Pulmonary artery endothelial cell (primary cell): Measurements from ENCODE around the gene LMOD2. TPM values are rescaled to one million over a fixed set of nuclear protein-coding genes. Genes with fewer than 3 reads are reported as not detected.
A peak's percentile ranks its signal among the peaks of the same experiment; 100 is the strongest.

Experiments used
- DNase-seq: peaks from one replicate; pipeline ENCODE4 v3.0.0-alpha.2; 2011; ENCODE audit warnings: low read depth, low spot score
- total RNA-seq: library from RNA; depleted of rRNA; stranded (reverse); fragments of >200 nt; gene quantifications from 2 replicates; pipeline ENCODE4 v1.2.3, GENCODE V29; 2014

LMOD2 gene
- total RNA-seq, 1 donor from 2014 or later: 0.07 TPM

DNA sequence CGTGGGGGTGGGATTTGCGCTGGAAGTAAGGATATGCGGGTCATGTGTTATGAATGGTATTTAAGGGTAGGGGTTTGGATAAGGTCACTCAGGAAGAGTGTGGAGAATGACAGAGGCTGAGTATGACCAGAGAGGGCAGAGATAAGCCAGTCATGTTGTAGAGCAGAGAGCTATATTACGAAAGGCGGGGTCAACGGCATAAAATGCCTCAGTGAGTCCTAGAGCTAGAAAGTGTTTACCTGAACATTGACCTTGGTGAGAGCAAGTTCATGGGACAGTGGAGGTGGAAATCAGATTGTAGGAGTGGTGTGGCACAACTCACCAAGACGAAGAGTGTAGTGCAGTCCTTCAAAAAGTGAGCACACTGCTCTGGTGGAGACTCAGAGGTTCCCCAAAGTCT, 13.8 kb downstream of the LMOD2 start:
- DNase-seq: no peak

DNA sequence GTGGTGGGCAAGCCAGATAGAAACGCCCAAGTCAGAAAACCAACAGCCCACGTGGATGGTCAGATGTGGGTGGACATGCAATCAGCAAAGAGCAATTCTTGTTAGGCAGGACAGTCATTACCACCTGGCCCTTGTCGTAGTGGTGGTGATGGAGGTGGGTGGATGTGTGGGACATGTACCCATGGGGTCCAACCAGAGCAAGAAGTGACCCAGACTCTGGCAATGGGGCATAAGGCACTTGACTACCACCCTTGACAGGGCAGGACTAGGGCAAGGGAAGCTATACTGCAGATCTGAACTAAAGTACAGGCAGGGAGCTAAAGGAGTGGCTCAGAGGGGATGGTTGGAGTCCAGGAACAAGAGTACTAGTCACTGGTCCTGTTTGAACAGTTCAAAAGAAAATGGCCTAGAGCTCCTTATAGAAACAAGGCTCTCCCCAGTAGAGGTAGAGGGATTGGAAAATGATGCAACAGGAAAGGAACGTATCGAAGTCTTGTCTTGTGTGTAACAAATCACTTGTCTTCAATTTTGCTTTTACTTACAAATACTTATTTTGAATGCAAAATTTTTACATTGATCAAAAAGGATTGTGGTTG, 17.6 kb downstream of the LMOD2 start:
- DNase-seq: no peak

DNA sequence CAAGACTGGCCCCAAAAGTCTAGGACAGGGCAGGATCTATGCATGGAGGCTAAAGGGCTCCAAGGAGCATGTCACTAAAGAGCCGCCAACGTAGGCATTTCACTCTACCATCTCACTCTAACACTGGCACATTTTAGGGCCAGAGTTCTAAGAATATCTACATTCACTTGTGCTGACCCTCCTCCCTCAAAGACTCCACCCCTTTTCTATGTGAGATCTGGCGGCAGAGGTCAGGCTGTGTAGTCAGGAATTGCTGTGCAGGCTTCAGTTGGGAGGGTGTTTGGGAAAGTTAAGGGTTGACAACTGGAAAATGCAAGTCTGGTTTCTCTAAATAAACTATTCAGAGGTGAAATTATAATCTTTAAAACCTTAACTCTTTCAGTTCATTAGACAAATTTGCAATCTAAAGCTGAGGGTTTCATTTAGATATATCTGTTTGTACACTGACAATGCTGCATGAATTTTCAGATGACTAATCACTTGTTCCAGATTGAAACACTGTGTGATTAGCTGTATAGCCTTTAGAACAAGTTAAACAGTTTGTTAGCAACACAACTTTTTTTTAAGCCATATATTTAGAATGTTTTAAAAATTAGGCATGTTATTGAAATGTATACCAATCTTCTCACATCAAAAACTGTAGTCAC, 18.2 kb downstream of the LMOD2 start:
- no peak for DNase-seq

DNA sequence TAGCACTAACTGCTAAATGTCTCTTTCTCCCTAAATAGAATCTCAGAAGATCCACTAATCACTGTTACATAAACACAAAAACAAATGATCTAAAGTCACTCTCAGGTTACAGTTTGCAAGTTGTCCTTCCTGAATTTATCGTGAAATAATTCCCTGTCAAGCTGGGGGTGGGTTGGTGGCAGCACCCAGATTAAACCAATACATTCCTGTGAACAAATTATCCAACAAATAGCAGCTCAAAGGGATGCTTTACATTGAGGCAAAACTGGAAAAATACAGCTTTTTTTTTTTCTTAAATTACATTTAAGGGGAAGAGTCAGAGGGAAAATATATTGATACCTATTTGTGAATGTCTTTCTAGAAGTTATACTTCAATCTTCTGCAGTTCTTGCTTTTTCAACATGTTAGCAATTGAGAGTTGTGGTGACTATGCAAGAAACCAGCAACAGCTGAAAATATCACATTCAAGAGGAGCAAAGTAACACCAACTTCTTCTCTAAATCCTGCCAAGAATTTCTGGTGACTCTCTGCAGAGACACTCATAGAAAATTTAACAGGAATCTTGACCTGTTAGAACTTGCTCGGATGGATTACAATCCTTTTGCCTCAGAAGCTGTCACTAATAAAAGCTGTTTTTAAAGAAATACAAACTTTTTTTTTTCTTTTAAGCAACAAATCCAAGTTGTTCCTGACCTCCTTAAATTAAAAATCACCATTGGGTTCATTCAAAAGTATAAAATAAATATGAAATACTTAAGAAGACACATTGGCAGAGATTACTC, 18.9 kb downstream of the LMOD2 start:
- DNase-seq: no peak

DNA sequence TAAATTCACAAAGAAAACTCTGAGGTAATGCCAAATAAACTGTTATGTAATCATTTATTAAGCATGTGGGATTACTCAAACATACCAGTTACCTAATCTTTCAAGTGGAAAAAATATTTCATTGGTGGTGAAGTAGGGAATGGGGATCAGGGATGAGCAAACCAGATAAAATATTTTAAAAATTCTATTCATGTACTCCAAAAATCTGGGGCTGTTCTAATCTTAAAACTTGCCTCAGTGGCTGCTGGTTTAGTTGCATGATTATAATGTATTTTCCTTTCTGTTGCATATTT, 19.5 kb downstream of the LMOD2 start:
- no peak for DNase-seq

DNA sequence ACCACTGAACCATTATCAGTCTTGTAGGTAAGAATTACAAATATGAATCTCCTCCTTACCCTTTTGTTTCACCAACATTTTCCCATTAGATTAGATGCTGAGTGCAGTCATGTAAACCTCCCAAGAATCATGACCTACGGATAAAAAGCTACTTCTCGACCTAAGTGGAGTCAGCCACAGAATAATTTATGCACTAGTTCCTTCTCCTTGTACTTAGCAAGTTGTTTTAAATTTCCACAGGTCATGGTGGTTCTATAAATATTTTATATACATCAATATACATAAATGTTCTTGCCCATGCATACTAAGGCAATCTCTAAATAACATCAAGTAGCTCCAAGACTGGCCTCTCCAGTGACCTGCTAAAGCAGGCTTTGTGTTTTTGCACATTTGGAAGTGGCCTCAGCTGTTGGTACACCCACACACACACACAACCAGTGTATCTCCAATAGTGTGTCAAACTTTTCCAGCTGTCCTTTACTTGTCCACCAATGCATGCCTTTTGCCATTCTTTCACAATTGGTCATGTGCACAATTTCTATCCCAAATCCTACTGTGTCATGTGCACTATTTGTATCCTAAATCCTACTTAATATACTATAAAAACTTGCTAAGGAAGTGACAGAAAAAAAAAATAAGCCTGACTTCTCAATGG, 21.5 kb downstream of the LMOD2 start:
- DNase-seq: no peak

DNA sequence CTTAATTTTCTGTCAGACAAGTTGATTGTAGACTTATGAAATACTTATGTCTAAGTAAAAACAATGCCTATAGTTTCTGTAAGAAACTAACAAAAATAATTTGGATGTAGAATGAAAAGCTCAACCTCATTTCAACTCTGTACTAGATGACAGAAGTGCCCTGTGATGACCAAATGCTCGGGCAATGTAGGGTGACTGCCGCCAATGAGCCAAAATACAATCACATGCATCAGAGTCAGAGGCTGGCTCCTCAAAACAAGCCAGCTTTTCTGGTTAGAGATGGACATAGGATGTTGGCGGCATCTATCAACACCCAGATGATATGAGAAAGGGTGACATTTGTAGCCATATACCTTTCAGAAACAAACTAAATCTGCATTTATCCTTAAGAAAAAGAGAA, 23.9 kb downstream of the LMOD2 start:
- no peak for DNase-seq

DNA sequence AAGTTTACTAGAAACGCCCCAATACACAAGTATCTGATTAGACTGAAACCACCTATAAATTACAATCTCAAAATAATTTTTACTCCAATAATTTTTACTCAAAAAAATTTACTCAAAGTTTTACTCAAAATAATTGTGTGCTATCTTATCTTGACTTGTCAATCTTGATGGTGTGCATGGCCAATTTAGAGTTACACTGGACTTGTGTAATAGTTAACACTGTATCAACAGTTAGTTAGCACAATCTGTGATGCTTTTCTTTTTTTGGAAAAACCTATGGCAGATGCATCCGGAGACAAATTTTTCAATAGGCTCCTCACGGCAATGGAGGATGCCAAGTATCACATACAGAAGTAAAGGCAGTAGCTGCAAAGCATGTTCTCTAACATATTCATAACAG, 24.9 kb downstream of the LMOD2 start:
- DNase-seq: no peak

DNA sequence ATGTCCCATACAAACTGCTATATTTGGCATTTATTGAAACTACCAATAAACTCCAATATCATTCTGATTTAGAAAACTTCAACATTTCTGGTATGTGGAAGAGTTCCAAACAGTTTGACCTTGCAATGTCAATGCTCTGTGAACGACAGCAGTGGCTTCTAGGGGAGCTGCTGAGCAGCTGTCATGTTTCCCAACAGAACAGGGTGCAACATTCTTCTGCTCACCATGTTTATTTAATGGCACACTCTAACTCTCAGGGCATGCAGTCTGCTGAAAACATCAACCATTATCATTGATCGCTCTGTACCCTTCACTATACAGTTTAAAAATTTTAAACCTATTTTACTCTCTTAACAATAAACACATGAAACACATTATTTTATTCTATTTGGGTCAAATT, 25.9 kb downstream of the LMOD2 start:
- no peak for DNase-seq

DNA sequence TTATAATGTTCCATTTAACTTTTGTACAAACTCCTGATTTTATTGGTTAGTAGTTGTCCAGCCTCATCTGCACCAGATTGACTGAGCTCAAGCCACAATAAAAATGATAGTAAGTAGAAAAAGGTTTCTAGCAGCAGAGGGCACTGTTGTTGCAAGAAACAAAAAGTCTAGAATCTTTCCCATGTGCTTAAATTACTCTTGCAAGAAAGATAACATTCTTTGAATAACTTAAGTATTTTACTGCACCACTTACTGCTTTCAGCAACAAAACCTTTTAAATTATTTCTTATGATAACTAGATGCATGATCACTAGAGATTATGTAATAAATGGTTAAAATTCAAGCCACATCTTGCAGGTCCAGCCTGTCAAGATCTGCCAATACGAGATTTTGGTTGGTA, 27.0 kb downstream of the LMOD2 start:
- DNase-seq: peak; percentile 7

DNA sequence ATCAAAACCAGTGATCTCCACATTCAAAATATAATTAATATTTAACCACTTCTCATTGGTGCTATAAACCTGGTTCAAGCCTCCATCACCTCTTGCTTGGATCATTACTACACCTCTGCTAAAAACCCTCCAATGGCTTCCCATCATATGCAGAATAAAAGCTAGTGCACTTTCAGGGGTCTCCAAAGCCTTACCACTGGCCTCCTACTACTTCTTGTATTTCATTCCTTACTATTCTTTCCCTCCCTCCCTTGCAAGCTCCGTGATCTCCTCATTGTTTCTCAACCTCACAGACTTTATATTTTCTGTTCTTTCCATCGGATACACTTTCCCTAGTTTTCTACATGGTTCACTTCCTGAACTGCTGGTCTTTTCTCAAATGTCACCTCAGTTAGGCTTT, 31.5 kb downstream of the LMOD2 start:
- no peak for DNase-seq

DNA sequence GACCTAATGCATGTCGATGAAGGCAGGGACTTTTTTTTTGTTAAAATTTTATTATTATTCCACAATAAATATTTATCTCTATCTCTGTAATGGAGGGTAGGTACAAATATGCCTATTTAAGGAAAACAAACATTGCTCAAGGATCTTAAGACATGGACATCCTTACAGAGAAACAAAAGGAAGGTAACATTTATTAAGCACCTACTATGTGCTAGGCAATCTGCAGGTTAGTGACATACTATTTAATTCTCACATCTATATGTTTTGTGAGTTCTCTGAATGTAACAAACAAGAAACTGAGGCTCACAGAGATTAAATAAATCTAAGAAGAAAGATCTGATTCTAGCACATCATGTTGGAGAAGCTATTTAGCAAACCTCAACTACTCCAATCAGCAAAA, 32.1 kb downstream of the LMOD2 start:
- no peak for DNase-seq

DNA sequence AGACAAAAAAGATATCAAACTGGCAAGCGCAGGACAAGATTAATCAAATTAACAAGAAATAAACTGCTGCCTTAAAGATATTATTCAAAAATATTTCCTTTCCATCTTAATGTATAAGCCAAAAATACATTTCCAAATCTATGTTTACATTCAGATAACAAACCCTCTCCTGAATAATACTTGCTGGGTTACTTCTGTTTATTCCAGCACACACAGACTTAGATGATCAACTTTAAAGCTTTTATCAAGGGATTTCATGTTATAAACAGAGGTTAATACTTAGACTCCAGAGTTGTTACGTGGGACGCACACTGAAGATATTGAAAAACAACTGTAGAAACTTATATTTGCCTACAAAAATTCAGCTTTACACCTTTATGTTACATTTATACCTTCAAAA, 33.6 kb downstream of the LMOD2 start:
- no peak for DNase-seq

DNA sequence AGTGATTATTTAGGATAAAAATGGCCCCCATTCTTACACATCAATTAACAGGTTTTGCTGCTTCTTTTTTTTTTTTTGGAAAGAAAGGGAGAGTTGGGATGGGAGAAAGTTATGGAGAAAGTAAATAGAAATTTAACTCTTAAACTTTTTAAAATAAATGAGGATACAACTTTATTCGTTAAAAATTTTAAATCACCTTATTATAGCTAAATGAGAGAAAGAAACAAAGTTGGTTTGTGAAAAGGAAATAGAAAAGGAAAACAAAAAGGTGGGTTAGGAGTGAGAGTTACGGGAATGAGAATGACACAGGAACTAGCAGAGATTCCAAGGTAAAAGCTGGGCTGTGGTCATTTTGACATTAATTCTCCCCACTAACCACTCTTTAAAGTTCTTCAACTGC, 34.9 kb downstream of the LMOD2 start:
- no peak for DNase-seq

DNA sequence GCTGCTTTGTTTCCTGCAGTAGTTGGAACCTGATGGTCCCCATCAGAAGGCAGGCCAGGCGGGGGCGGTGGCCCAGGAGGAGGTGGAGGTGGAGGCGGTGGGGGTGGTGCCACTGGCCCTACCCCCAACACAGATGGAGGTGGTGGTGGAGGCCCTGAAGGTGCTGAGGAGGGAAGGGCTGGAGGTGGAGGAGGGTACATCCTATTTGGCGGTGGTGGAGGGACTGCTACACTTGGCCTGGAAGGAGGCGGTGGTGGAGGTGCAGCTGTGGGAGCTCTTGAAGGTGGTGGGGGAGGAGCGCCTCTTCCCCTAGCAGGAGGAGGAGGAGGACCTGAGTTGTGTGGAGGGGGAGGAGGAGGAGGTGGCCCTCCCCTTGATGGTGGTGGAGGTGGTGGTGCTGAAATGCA, 36.8 kb downstream of the LMOD2 start:
- DNase-seq: no peak

DNA sequence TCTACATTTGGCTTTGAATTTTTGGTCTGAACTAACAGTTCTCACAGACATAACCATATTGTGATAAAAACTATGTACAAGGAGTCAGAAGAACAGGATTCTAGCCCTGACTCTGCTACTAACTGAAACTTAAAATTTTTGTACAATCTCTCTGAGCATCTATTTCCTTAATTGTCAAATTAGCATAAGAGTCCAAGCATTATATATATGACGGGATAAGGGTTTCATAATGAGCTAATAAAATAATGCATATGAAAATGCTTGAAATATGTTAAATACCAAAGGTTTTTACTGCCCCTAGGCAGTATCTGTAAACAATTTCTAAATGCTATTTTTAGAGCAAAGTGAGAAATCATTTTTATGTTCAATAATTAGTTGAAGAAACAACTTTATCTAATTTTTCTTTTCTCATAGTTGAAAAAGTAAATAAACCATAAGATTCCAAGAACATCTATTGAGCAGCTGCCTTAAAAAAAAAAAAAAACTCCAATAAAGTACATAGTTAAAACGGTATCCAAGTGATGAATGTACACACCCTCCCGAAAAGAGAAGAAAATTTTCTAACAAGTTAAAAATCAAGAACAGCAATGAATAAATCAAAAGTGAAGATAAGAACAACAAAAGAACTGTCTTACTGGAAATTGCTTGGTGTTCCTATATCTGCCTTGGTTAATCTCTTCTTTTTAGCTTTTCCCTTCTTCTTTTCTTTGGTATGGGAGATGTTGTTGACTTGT, 40.4 kb downstream of the LMOD2 start:
- no peak for DNase-seq

DNA sequence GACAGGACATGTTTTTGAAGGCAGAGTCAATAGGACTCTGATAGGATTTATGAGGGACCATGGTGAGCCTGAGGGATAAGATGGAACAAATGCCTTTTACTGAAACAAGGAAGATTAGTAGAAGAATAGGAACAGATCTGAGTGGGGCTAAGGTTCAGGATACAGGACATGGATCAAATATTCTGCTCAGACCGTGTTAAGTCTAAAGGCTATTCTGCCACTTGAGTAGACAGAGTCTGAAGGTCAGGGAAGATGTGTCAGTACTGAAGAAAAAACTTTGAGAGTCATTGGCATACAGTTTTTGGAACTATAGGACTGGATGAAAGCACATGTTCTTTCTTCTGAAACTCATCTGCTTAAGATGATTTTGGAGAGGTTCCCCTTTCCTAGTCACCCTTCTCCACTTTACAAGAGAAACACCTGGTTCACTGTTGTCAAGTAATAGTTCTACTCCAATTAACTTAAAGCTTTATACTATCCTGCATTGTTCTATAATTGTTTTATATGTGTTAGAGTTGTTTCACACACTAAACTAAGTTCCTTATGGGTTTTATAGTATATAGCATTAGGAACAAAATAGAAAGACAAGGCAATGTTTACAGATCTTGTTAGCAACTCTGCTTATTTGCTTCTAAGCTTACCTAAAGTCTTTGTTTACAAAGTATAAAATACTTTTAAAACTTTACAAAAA, 49.7 kb downstream of the LMOD2 start:
- no peak for DNase-seq

DNA sequence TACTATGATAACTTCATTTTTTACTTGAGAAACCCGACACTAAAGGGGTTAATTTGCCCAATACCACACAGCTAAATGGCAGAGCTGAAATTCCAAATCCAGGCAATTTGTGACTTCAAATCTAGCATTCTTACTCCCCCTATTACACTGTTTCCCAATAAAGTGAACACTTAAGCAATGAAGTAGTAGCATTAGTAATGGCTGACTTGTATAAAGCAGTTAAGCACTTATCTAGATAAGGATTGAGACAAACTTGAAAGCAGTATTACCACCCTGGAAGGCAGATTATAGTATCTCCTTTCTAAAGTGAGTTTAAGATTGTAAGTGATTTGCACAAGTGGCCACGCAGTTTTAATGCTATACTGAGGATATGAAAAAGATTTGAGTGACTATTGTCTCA, 53.9 kb downstream of the LMOD2 start:
- DNase-seq: no peak

DNA sequence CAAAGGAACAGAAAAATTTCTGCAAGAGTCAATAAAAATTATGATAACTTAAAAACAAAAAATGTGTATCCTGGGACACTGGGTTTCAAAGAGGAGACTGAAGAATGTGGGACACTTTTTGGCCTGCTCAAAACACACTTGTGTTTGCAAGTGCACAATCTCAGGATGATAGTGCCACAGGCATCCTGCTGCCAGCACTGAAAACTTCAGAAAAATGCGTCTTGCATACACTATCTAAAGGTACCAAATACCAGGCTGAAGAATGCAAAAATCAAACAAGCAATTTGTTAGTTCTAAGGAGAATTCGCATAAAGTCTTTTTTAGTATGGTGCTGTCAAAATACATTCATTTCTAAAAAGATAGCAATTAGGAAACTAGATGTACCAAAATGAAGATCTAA, 55.0 kb downstream of the LMOD2 start:
- no peak for DNase-seq

DNA sequence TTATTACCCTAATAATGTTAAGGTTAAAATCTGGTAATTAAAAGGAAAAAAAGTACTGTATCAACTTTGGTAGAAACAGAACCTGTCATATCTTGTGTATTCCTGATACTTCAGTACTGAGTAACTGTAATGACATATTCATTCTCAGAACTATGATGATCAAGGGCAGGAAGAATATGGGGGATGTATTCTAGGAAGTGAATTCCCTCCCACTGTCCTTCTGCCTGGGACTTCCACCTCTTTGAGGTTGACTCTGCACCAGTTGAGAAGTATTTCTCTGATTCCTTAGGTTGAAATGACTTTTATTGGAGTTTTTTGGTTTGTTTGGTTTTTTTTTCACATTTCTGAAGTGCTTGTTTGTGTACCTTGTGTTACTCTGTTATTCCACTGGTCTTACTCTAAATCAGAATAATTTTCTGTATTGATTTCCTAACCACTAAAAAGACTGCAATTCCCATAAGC, 56.2 kb downstream of the LMOD2 start:
- no peak for DNase-seq

DNA sequence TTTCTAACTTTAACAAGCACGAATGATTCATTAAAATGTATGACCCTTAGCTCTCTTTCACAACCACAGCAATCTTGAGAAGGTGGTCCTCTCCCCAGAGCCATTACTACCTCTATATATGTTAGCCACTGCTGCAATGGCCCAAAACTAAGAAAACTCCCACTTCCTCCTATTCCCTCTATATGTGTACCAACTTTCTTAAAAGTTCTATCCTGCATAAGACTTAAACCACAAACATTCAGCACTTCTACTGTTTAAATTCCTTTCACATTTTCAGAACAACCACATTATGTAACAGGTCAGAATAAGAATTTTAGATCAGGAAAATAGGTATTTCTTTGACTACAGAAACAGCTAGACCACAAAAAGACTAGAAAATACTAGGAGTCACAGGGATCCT, 57.0 kb downstream of the LMOD2 start:
- no peak for DNase-seq
